GM19043 (cell line): ENCODE measurements around the gene TMEM184C.

Source experiments
- ATAC-seq: cut with Tn5 transposase; IDR thresholded peaks from one replicate; pipeline ENCODE4 v1.9.1; 2021; ENCODE audit warnings: low read depth; ENCODE audit not compliant: unreplicated experiment

Gene TMEM184C

GRCh38 chr4:147645099-147645498, 27.9 kb downstream of the TMEM184C start:
- no peak for ATAC-seq

GRCh38 chr4:147648656-147649055, 31.5 kb downstream of the TMEM184C start:
- ATAC-seq = no peak

- ATAC-seq = no peak
Measured at GRCh38 chr4:147651563-147651962, 34.4 kb downstream of the TMEM184C start.

GRCh38 chr4:147655639-147656038, 38.4 kb downstream of the TMEM184C start:
- ATAC-seq = no peak

- ATAC-seq = no peak
Measured at GRCh38 chr4:147658501-147658900, 41.3 kb downstream of the TMEM184C start.

- ATAC-seq = no peak
Measured at GRCh38 chr4:147674073-147674472, 56.9 kb downstream of the TMEM184C start.

- ATAC-seq = no peak
Measured at GRCh38 chr4:147674496-147674895, 57.3 kb downstream of the TMEM184C start.

- no peak for ATAC-seq
Measured at GRCh38 chr4:147678106-147678505, 60.9 kb downstream of the TMEM184C start.

- ATAC-seq = no peak
Measured at GRCh38 chr4:147678796-147679549, 61.8 kb downstream of the TMEM184C start.

- no peak for ATAC-seq
Measured at GRCh38 chr4:147682755-147683154, 65.6 kb downstream of the TMEM184C start.

GRCh38 chr4:147683188-147683591, 66.0 kb downstream of the TMEM184C start:
- no peak for ATAC-seq

- peak; percentile 100 for ATAC-seq
Measured at GRCh38 chr4:147683717-147684700, 66.8 kb downstream of the TMEM184C start, which contains the start of gene PRMT9. Gene PRMT9 (minus strand): TSS chr4:147684163. CDS start chr4:147683987, 176 bp downstream.

GRCh38 chr4:147689067-147689466, 71.9 kb downstream of the TMEM184C start:
- ATAC-seq = no peak

- ATAC-seq = no peak
Measured at GRCh38 chr4:147691820-147692219, 74.6 kb downstream of the TMEM184C start.

GRCh38 chr4:147693218-147693617, 76.0 kb downstream of the TMEM184C start:
- ATAC-seq = no peak

- ATAC-seq = no peak
Measured at GRCh38 chr4:147696866-147697265, 79.7 kb downstream of the TMEM184C start.

- ATAC-seq = peak; percentile 51
Measured at GRCh38 chr4:147704846-147705245, 87.6 kb downstream of the TMEM184C start.

GRCh38 chr4:147707892-147708672, 90.9 kb downstream of the TMEM184C start:
- ATAC-seq = peak; percentile 50

- no peak for ATAC-seq
Measured at GRCh38 chr4:147709999-147710398, 92.8 kb downstream of the TMEM184C start.

- ATAC-seq = no peak
Measured at GRCh38 chr4:147714575-147715401, 97.6 kb downstream of the TMEM184C start.
